Right lobe of liver (tissue), 4 donors: Measurements from ENCODE around the gene CEPT1.

Source experiments
- CTCF ChIP-seq, 4 donors: fragments of 200-600 bp in 3 of 4; fragments of 450-650 bp in 1 of 4; IDR thresholded peaks; one replicate each; pipeline versions ENCODE4 v1.5.1 to v1.8.0; 2016 to 2022; ENCODE audit warnings: antibody characterized with exemption in 4 of 4, mild to moderate bottlenecking in 2 of 4
- POLR2A ChIP-seq: fragments of 450-650 bp; IDR thresholded peaks from one replicate; pipeline ENCODE4 v1.6.1; 2017; ENCODE audit warnings: antibody characterized with exemption, mild to moderate bottlenecking
- donor health status: DM: no; HTN: no; CAD: no.
- donor health status: DM: no; HTN: no; CAD: no.
- donor health status: DM: no; HTN: yes; CAD: no.

- TF ChIP-seq CTCF (IDR thresholded peaks at IDR 0.05), result no peak
- TF ChIP-seq POLR2A, result no peak
Observed at GRCh38 chr1:111221276-111221632, 81.2 kb downstream of the CEPT1 start.
